GM19193 (cell line): Measurements from ENCODE around the gene SPIRE1.

Experiments used
- POLR2A ChIP-seq: IDR thresholded peaks from 4 replicates; pipeline ENCODE4 v1.6.1; 2011; ENCODE audit not compliant: insufficient read depth, insufficient read length; ENCODE audit errors: extremely low read depth

SPIRE1 gene

GRCh38 chr18:12463191-12463590 is 194.7 kb downstream of the SPIRE1 start:
- no peak for TF ChIP-seq POLR2A

- TF ChIP-seq POLR2A = no peak
These were observed 195.7 kb downstream of the SPIRE1 start for GRCh38 chr18:12462242-12462641.

- TF ChIP-seq POLR2A = no peak
These were observed 196.6 kb downstream of the SPIRE1 start for GRCh38 chr18:12461326-12461725.

- TF ChIP-seq POLR2A = no peak
These were observed 197.0 kb downstream of the SPIRE1 start for GRCh38 chr18:12460874-12461273.

- no peak for TF ChIP-seq POLR2A
These were observed 199.1 kb downstream of the SPIRE1 start for GRCh38 chr18:12458771-12459170.

DNA sequence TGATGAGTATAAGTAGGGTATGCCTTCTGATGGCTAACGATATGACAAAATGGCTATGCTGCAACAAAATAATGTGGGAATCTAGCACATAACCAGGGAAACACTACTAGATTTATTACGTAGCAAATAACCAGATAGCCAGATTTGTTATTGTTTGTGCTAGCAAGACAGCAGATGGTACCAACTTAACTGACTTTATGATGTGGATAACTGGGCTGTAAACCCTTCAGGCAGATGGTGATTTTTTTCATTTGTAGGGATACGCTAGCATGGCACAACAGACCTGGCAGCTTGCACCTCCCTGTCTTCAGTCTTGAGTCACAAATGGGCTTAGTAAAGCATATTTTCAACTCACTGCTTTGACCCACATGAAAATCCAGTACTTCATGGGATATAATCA is 201.5 kb downstream of the SPIRE1 start:
- no peak for TF ChIP-seq POLR2A

DNA sequence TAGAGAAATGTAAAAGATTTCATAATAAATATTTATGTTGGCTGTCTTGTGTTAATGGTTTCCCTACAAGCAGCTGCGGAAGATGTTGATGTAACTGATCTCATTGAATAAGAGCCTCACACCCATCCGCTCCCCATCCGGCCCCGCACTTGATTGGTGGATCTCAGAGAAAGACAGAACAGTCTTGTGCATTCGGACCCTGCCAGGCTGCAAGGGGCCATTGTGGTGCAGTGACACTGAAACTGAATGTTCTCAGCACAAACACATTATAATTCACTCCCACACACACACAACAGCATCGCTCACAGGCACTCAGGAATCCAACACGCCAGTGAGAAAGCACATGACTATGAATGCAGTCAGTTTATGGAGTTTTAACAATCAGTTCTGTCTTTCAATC is 202.4 kb downstream of the SPIRE1 start:
- no peak for TF ChIP-seq POLR2A

DNA sequence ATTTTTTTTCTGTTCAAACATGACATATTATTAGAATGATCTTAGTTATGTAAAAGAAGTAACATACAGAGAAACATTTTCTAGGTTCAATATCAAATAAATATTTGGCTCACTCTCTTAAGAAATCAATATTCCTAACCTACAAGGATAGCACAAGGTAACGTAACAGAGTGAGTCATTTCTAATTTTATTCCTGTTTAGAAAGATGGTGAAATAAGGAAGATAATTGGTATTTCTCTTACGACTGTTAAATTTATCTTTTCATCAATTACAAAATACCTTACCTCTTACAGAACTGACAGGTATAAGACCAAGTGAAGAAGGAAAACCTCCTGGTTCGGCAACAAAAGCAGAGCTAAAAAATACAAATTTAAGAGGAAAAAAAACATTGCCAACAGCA is 205.1 kb downstream of the SPIRE1 start:
- no peak for TF ChIP-seq POLR2A

DNA sequence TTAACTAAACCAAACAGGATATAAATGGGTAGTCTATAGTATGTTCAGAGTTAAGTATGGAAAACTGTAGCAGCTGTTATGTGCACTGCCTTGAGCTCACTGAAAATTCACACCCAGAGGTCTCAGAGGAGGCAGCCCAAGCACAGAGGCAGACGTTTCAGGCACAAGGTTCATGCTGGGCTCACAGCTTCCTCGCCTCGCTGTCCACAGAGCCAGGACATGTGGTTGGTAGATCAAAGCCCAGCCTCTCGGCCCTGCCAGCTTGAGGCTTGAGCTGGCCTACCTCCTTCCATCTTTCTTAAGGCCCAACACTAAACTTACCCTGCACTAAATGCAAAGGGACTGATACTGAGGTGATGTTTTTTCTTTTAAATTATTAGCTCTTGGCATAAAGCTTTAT is 206.5 kb downstream of the SPIRE1 start:
- TF ChIP-seq POLR2A = no peak

GRCh38 chr18:12449051-12449785 is 208.7 kb downstream of the SPIRE1 start:
- TF ChIP-seq POLR2A = no peak

DNA sequence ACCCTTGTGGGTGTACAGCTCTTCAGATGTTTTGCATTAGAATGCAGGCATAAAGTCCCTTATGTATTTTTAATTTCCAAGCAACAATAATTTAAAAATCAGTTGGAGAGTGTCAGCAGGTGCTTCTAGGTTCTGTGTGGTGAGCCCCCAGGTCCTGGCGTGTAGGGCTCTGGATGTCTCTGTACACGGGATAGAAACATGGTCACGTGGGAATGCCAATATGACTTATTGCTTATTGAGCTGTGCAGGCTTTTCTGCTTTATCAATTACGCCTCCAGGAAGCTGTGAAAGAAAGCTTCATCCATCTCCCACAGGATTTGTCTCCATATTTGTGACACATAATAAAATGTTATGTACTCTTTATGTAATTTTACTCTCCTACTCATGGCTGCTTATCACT is 212.4 kb downstream of the SPIRE1 start:
- no peak for TF ChIP-seq POLR2A

GRCh38 chr18:12443551-12443950 is 214.4 kb downstream of the SPIRE1 start:
- no peak for TF ChIP-seq POLR2A

DNA sequence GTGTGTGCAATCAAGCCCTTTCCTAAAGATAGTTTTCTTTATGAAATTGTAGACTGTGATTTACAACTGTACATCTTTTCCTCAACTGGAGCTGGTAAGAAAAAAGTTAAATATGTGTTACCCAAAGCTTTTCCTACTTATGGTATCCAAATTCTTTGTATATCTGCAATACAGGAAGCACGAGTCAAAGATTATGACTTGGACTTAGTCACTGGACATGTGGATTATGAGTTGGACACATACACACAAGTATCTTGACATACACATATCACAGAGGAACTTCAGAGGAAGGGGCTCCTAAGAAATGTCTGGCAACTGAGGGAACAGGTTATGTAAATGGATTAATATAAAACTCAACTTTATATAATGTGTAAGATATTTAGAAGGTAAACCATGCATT is 215.0 kb downstream of the SPIRE1 start:
- TF ChIP-seq POLR2A = no peak

GRCh38 chr18:12441475-12442034 is 216.4 kb downstream of the SPIRE1 start:
- no peak for TF ChIP-seq POLR2A

GRCh38 chr18:12438257-12438656 is 219.7 kb downstream of the SPIRE1 start:
- TF ChIP-seq POLR2A = no peak

DNA sequence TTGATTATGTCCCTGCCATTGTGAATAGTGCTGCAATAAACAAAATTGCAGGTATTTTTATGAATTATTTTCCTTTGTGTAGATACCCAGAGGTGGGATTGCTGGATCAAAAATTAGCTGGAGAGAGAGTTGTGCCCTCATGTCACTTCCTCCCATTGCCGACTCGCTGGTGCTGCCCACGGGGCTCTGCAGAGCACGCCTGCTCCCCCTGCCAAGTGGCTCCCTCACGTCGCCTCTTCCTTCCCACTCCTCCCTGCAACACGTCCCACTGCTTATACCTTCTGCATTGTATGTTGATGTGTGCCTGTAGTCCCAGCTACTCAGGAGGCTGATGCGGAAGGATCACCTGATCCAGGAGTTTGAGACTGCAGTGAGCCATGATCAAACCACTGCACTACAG is 222.0 kb downstream of the SPIRE1 start:
- TF ChIP-seq POLR2A = no peak

DNA sequence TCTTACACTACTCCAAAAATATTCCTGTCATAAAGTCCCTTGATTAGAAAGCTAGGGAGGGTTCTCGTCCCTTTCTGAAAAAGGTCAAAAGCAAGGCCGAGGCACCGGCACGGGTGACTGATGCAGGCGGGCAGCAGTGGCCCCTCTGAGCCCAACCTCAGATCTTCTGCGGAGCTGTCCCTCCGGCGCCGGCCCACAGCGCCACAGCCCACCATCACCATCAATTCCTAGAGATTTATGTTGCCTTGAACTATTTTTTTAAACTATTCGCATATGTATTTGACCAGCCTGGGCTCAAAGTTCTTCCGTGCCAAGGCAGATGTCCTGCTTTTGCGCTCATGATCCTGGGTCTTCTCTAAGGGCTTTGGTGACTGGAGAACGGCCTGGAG is 223.4 kb downstream of the SPIRE1 start:
- no peak for TF ChIP-seq POLR2A
